DND-41 (cell line): ENCODE results near the gene MEA1.

ENCODE experiments used
- CTCF ChIP-seq: IDR thresholded peaks from 2 replicates; pipeline ENCODE4 v1.5.1; 2012; ENCODE audit warnings: borderline replicate concordance, low read length, moderate library complexity, mild to moderate bottlenecking; ENCODE audit not compliant: poor library complexity, severe bottlenecking; ENCODE audit errors: extremely low read depth
- EZH2 ChIP-seq: IDR thresholded peaks from 3 replicates; pipeline ENCODE4 v1.6.1; 2012; ENCODE audit warnings: borderline replicate concordance, low read depth, mild to moderate bottlenecking, moderate library complexity, low read length, inconsistent platforms; ENCODE audit not compliant: severe bottlenecking

- TF ChIP-seq CTCF (no peak), EZH2 (no peak)
Measured at GRCh38 chr6:43007126-43007525, 6.6 kb downstream of the MEA1 start.
